Immature natural killer cell (primary cell): Measurements from ENCODE around the gene SNX33. TPM values are rescaled to one million over a fixed set of nuclear protein-coding genes. Genes with fewer than 3 reads are reported as not detected.

Source experiments
- DNase-seq, 3 donors: peaks; one replicate each; pipeline ENCODE4 v3.0.0; 2022; ENCODE audit warnings: mixed read lengths in 1 of 3
- H3K27ac Mint-ChIP-seq, 6 donors: one replicate each; pipeline ENCODE4 v1.8.0; 2020; ENCODE audit warnings: mixed read lengths in 6 of 6, mild to moderate bottlenecking in 5 of 6, inconsistent platforms in 4 of 6, moderate library complexity in 3 of 6
- H3K27me3 Mint-ChIP-seq, 3 donors: one replicate each; pipeline ENCODE4 v1.8.0; 2020 to 2021; ENCODE audit warnings: low read depth in 3 of 3, mild to moderate bottlenecking in 3 of 3, mixed read lengths in 3 of 3, moderate library complexity in 3 of 3, inconsistent platforms in 1 of 3
- H3K36me3 Mint-ChIP-seq, 3 donors: one replicate each; pipeline ENCODE4 v1.8.0; 2020; ENCODE audit warnings: mixed read lengths in 3 of 3, inconsistent platforms in 2 of 3, mild to moderate bottlenecking in 2 of 3
- H3K4me1 Mint-ChIP-seq, 2 donors: one replicate each; pipeline ENCODE4 v1.8.0; 2020; ENCODE audit warnings: inconsistent platforms in 2 of 2, mild to moderate bottlenecking in 2 of 2, mixed read lengths in 2 of 2, moderate library complexity in 1 of 2
- H3K4me3 Mint-ChIP-seq, 5 donors: one replicate each; pipeline ENCODE4 v1.8.0; 2020; ENCODE audit warnings: mild to moderate bottlenecking in 5 of 5, mixed read lengths in 5 of 5, inconsistent platforms in 3 of 5, moderate library complexity in 3 of 5
- H3K9me3 Mint-ChIP-seq, 6 donors: one replicate each; pipeline ENCODE4 v1.8.0; 2020; ENCODE audit warnings: mild to moderate bottlenecking in 6 of 6, mixed read lengths in 6 of 6, inconsistent platforms in 4 of 6, moderate library complexity in 3 of 6
- polyA plus RNA-seq, 3 donors: library from polyadenylated mRNA; unstranded; fragments of 300-500 nt; fragmentation: Illumina TruSeq; gene quantifications; one replicate each; pipeline ENCODE4 v1.2.3, GENCODE V29; 2021

SNX33 gene, protein sequence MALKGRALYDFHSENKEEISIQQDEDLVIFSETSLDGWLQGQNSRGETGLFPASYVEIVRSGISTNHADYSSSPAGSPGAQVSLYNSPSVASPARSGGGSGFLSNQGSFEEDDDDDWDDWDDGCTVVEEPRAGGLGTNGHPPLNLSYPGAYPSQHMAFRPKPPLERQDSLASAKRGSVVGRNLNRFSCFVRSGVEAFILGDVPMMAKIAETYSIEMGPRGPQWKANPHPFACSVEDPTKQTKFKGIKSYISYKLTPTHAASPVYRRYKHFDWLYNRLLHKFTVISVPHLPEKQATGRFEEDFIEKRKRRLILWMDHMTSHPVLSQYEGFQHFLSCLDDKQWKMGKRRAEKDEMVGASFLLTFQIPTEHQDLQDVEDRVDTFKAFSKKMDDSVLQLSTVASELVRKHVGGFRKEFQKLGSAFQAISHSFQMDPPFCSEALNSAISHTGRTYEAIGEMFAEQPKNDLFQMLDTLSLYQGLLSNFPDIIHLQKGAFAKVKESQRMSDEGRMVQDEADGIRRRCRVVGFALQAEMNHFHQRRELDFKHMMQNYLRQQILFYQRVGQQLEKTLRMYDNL
- 1 to 10 TPM in 1 of 3 donors, under 1 TPM in 2; 0.43 to 1.3 (median 0.51) TPM for polyA plus RNA-seq

DNA sequence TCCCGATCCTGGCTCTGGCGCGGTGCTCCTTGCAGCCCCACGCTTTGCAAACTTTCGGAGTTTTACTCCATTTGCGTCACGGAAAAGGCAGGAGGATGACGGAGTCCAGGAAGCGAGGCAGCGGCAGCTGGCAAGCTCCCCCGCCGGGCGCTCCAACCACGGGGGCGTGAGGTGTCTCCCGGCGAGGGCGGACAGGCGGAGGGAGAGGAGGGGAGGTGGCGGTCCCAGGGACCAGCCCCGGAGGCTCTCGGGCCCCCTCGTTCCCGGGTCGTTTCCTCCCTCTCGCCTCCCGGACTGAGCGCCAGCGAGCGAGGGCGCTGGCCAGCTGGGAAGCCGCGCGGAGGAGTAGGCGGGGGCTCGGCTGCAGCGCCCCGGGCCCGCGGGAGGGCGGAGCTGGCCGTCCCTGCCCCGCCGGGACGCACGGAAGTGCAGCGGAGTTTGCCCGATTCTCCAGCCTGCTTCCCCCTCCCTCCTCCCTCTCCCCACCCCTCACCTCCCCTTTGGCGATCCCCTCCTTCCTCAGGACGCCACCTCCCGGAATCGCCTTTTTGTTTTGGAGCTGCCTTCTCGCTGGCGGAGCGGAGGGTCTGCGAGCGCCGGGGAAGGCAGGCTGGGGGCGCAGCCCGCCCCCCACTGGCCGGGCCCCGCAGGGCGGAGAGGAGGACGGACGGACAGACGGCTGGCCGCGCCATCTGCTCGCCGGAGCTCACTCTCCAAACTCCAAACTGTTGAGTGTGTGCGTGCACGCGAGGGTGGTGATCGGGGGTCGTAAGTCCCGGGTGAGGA is at the start of gene SNX33:
SNX33 (plus strand) TSS at position 543 of the 786 bp plus-strand sequence. CDS start 1,191 bp downstream, outside the sequence.
- Mint-ChIP-seq H3K27ac (peak within 1 kb of the TSS in 5 of 6 donors; percentile 59 to 84 (median 82)), H3K9me3 (peaks cover 0 to 2% (median 0%) of the 10 kb centered on the region in 6 donors), H3K4me1 (peaks cover 29 to 35% of the 10 kb centered on the region in 2 donors), H3K27me3 (peaks cover 0 to 4% (median 1%) of the 10 kb centered on the region in 3 donors), H3K4me3 (peak within 1 kb of the TSS; percentile 86 to 90 (median 87)), H3K36me3 (no peaks in the 10 kb centered on the region)
- peak; percentile 52 to 65 (median 60) for DNase-seq

DNA sequence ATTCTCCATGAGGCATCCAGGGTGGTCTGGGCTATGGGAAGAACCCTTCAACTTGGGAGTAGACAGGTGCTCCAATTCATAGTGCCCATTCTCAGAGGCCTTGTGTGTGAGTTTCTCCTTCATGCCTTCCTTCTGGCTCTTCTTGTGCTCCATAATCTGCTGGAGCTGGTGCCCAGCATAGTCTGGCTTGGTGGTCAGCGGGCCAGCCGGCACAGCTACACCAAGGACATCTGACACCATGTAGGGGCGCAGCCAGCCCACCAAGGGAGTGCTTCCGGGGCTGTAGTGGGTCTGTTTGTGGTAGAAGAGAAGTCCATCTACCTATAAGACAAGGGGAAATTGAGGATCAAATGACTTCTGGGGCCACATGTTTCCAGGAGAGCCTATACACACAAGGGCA is 49.4 kb upstream of the SNX33 start:
- H3K27me3 Mint-ChIP-seq = no peaks in the 10 kb centered on the region
- H3K27ac Mint-ChIP-seq = peak overlapping the region in 3 of 6 donors; percentile 21 to 71 (median 53)
- H3K4me1 Mint-ChIP-seq = peaks cover 18 to 23% of the 10 kb centered on the region in 2 donors
- H3K36me3 Mint-ChIP-seq = peaks cover 15 to 44% (median 25%) of the 10 kb centered on the region in 3 donors
- H3K4me3 Mint-ChIP-seq = no peak overlapping the region
- no peak for DNase-seq
- no peaks in the 10 kb centered on the region for H3K9me3 Mint-ChIP-seq

DNA sequence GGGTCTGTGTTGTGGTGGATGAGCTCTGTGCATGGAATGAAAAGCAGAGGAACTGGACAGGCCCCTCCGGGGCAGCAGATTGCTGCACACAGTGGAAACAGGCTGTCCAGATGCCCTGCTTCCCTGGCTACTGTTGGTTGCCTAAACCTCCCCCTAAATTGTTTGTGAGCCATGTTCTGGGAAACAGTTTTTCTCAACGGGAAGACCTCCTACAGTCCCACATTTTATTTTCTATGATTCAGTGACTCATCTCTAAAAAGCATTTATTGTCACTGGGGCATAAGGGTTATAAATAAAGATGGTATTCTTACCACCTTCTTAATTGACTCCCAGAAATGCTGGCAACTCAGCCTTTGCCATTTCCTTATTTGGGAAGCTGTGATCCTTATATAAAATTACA is 48.3 kb upstream of the SNX33 start:
- no peak for DNase-seq
- H3K4me1 Mint-ChIP-seq = peaks cover 18 to 23% of the 10 kb centered on the region in 2 donors
- no peak overlapping the region for H3K27ac Mint-ChIP-seq
- peaks cover 15 to 44% (median 25%) of the 10 kb centered on the region in 3 donors for H3K36me3 Mint-ChIP-seq
- H3K4me3 Mint-ChIP-seq = no peak overlapping the region
- H3K9me3 Mint-ChIP-seq = no peaks in the 10 kb centered on the region
- no peaks in the 10 kb centered on the region for H3K27me3 Mint-ChIP-seq

DNA sequence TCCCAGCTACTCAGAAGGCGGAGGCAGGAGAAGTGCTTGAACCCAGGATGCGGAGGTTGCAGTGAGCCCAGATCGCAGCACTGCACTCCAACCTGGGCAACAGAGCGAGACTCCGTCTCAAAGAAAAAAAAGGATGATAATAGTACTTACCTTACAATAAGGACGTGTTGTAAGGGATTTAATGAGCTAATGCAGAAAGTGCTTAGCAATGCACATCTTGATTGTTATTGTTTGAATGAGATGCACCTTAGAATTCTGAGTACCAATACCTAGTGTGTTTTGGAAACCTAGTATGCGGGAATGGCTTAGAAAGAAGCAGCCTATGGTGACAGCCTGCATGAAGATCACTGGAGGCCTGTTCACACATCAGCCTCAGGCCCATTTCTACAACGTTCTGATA is 41.7 kb upstream of the SNX33 start:
- H3K27me3 Mint-ChIP-seq = peaks cover 0 to 2% (median 0%) of the 10 kb centered on the region in 3 donors
- H3K27ac Mint-ChIP-seq = peak overlapping the region; percentile 72 to 92 (median 84)
- H3K9me3 Mint-ChIP-seq = no peaks in the 10 kb centered on the region
- H3K4me3 Mint-ChIP-seq = peak overlapping the region; percentile 67 to 81 (median 77)
- no peak for DNase-seq
- H3K4me1 Mint-ChIP-seq = peaks cover 45 to 48% of the 10 kb centered on the region in 2 donors
- peaks cover 22 to 32% (median 23%) of the 10 kb centered on the region in 3 donors for H3K36me3 Mint-ChIP-seq

DNA sequence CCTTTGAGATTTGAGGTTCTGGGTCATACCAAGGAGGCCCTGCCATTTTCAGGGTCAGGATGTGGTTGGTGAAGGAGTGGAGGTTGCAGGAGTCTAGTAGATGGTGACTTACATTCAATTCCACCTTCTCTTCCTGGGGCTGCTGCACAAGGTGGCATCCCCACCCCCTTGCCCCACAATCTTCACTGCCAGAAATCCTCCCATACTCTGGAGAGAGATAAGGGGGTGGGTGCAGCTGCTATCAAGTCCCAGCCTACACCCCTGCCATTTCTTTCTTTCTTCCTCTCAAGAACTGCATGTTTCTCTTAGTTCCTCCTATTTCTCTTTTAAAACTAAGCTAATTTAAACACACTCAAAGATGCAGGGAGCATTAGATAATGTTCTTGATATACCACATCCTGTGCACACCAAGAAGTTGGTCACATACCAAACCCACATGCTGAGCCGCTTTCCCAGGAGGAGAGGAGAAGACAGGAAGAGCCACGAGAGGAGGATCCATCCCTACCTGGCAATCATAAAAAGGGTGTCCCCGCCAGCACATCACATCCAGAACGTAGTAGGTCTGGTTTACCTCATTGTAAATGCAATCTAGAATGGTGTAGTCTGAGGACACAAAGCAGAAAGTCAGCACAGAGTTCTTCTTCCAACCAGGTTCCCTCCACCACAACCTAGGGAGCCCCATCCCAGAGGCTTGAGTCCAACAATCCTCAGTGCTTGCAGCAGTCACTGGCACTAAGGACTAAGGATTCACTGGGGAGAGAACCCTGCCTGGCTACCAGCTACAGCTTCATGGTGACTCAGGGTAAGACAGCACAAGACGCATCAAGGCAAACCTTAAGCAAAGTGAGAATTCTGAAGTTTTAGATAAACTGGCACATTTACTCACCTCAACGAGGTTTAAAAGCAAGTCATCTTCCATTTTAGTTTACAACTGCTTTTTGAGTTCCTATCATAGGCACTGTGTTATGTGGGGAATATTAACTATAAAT is 40.7 kb upstream of the SNX33 start:
- DNase-seq = peak; percentile 19 to 37 (median 34)
- Mint-ChIP-seq H3K9me3 (no peaks in the 10 kb centered on the region), H3K4me1 (peaks cover 45 to 48% of the 10 kb centered on the region in 2 donors), H3K36me3 (peaks cover 25 to 28% (median 27%) of the 10 kb centered on the region in 3 donors), H3K4me3 (peak overlapping the region; percentile 67 to 81 (median 77)), H3K27ac (peak overlapping the region; percentile 72 to 92 (median 84)), H3K27me3 (peaks cover 0 to 2% (median 0%) of the 10 kb centered on the region in 3 donors)

DNA sequence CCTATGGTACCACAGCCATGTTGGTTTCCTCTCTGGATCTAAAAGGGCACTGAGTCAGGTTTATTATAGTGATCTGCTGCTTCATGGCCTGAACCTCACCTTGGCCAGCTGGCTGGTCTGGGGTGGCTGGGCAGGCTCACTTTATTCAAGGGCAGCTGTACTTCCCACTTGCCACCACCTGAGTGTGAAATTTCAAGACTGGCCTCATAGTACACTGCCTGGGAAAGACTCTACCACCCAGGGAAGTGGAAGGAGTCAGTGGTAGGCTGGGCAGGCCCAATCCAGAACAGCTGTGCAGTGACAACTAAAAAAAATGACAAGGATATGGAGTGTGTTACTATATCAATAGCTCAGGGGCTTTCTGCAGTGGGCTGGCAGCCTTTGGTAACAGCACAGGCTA is 30.9 kb upstream of the SNX33 start:
- Mint-ChIP-seq H3K4me1 (peaks cover 17 to 18% of the 10 kb centered on the region in 2 donors), H3K27ac (peak overlapping the region in 1 of 6 donors; percentile 67), H3K36me3 (peaks cover 31 to 53% (median 34%) of the 10 kb centered on the region in 3 donors), H3K4me3 (no peak overlapping the region), H3K27me3 (no peaks in the 10 kb centered on the region), H3K9me3 (no peaks in the 10 kb centered on the region)
- DNase-seq = no peak

DNA sequence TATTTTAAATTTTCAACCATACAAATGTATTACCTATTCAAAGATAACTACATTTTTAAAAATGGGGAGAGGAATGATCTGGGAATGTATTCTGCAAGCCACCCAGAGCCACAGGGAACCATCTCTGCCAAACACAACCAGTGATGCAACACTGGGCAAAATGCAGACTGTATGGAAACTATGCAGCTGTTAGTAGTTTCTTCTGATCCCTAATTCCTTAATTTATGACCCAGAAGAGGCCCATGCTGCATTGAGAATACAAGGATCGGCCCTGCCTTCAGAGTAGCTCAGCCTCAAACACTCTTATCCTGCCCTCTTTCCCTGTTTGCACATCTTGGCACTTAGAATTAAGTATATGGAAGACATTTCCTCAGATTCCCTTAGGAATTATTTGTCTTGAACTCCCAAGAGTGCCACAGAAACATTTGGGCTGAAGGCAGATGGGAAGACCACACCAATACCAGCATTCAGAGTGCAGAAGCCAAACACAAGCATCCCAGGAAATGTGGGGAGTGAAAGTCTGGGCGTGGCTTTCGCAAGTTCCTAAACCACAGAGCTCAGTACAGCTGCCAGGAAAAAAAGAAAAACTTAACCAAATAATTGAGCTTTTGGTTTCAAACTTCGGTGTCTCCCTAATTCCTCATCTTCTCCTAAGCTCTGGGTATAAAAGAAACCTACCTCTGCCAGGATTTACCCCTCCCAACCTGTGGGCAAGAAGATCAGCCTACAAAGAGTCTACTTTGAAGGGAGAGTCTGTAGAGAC is 27.5 kb upstream of the SNX33 start:
- no peaks in the 10 kb centered on the region for H3K9me3 Mint-ChIP-seq
- DNase-seq = no peak
- H3K4me3 Mint-ChIP-seq = peak overlapping the region in 4 of 5 donors; percentile 21 to 71 (median 49)
- H3K4me1 Mint-ChIP-seq = peaks cover 23% of the 10 kb centered on the region in 2 donors
- peaks cover 0 to 1% (median 0%) of the 10 kb centered on the region in 3 donors for H3K27me3 Mint-ChIP-seq
- peaks cover 13 to 27% (median 14%) of the 10 kb centered on the region in 3 donors for H3K36me3 Mint-ChIP-seq
- H3K27ac Mint-ChIP-seq = peak overlapping the region in 4 of 6 donors; percentile 16 to 64 (median 39)

DNA sequence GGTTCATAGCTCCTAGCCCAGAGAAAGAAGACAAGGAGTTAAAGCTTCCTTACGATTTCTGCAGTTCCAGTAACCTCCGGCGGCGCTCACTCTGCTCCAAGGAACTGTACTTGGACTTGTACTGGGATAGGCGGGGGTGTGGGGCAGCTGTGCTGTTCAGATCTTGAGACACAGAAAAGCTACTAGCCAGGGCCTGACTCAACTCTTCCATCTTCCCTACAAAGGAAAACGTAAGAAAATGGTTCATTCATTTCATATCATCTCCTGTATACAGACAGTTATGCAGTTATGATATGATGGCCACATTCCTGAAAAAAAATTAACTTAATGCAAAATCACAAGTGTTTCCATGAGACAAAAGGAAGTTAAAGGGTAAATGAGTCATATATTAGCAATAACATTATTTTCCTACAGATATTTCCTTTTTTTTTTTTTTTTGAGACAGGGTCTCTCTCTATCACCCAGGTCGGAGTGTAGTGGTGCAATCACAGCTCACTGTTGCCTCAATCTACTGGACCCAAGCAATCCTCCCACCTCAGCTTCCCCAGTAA is 26.8 kb upstream of the SNX33 start:
- H3K9me3 Mint-ChIP-seq = no peaks in the 10 kb centered on the region
- DNase-seq = no peak
- peak overlapping the region in 3 of 5 donors; percentile 0 to 71 (median 21) for H3K4me3 Mint-ChIP-seq
- H3K27ac Mint-ChIP-seq = peak overlapping the region in 3 of 6 donors; percentile 16 to 64 (median 62)
- peaks cover 0 to 6% (median 5%) of the 10 kb centered on the region in 3 donors for H3K27me3 Mint-ChIP-seq
- peaks cover 8 to 23% (median 11%) of the 10 kb centered on the region in 3 donors for H3K36me3 Mint-ChIP-seq
- peaks cover 26% of the 10 kb centered on the region in 2 donors for H3K4me1 Mint-ChIP-seq

DNA sequence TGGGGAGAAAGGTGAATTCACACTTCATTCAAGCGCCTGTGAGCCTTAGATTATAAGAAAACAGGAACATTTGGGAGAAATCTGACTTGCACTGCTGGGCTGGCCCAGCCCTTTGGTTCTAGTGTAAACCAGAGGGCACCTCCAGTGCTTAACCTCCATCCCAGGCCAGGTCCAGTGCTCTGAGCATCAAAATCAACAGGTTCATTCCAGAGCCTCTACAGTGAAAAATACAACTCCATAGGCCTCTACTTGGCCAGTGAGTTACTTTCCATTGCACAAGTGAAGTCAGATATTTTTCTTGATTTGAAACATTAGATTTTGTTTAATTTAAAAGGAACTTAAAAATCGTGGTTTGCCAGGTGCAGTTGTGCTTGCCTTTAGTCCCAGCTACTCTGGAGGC is 25.2 kb upstream of the SNX33 start:
- Mint-ChIP-seq H3K9me3 (no peaks in the 10 kb centered on the region), H3K4me3 (peak overlapping the region in 3 of 5 donors; percentile 14 to 51 (median 30)), H3K36me3 (peaks cover 0 to 12% (median under 1%) of the 10 kb centered on the region in 3 donors), H3K4me1 (peaks cover 32% of the 10 kb centered on the region in 2 donors), H3K27ac (peak overlapping the region; percentile 10 to 67 (median 46)), H3K27me3 (peaks cover 0 to 8% (median 6%) of the 10 kb centered on the region in 3 donors)
- DNase-seq = no peak

DNA sequence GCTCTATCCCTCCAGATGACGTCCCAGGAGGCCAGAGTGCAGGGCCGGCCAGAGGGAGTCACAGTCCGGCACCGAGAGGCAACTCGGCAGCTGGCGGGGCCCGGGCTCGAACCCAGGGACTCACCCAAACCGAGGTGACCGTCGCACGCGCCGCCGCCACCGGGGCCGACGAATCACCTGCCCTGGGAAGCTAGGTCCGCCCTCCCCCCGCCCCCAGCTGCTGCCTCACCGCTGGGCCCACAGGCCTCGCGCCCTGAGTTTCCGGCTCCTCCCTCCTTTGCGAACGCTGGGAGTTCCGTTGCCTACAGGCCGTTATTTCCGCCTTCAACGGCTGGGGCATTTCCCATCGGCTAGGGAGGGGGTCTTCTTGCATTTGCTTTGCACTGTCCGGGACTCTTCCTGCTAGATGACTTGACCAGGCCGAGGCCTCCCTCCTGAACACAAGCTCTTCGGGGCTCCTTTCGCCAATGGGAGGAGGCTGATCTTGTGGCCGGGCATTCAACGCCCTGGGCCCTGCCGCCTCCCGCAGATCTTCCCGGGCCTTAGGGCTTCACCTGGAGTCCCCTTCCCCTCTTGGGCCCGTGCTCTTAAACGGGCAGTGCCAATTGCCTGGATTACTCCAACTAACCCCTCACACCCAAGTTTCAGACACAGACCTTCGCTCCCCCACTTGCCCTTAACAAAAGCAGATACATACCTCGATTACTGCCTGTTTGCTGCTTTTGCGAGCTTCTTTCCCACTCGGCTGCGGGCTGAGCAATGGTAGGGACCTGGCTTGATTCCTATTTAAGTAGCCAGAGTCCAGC is 22.0 kb upstream of the SNX33 start, which contains the start of gene SNUPN:
SNUPN (minus strand) TSS at position 184 of the 806 bp plus-strand sequence. CDS start 4,674 bp downstream, outside the sequence.
- Mint-ChIP-seq H3K9me3 (no peaks in the 10 kb centered on the region), H3K27me3 (peaks cover 0 to 8% (median 6%) of the 10 kb centered on the region in 3 donors), H3K36me3 (no peaks in the 10 kb centered on the region), H3K4me3 (peak within 1 kb of the TSS; percentile 87 to 97 (median 92)), H3K27ac (peak within 1 kb of the TSS; percentile 95 to 100 (median 98)), H3K4me1 (peaks cover 23% of the 10 kb centered on the region in 2 donors)
- peak; percentile 89 to 91 (median 89) for DNase-seq

DNA sequence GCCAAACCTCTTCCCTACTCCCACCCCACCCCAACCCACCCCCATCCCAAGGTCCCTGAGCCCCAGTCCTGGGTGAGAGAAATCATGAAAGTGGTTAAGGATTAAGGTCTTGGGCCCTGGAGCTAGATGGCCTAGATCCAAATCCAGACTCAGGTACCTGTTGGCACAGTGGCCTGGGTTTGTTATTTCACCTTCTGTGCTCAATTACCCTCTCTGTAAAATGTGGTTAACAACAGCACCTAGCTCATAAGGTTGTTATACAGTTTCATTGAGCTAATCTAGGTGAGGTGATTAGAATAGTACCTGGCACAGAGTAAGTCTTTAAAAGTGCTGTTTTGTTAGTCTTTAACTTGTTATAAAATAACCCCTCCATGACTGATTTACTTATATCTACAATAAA is 15.8 kb upstream of the SNX33 start:
- no peak overlapping the region for H3K27ac Mint-ChIP-seq
- DNase-seq = no peak
- no peaks in the 10 kb centered on the region for H3K36me3 Mint-ChIP-seq
- H3K27me3 Mint-ChIP-seq = no peaks in the 10 kb centered on the region
- no peaks in the 10 kb centered on the region for H3K9me3 Mint-ChIP-seq
- peaks cover 1% of the 10 kb centered on the region in 2 donors for H3K4me1 Mint-ChIP-seq
- no peak overlapping the region for H3K4me3 Mint-ChIP-seq
